Smooth muscle cell (in vitro differentiated cells): ENCODE measurements around the gene NDUFS6. TPM values are rescaled to one million over a fixed set of nuclear protein-coding genes. Genes with fewer than 3 reads are reported as not detected.

ENCODE experiments used
- DNase-seq: peaks from one replicate; lab custom pipeline; 2025; ENCODE audit not compliant: unreplicated experiment; lab: John Stamatoyannopoulos, UW
- H2AFZ ChIP-seq: fragments of 200-600 bp; sonication (generic); 2 replicates; pipeline ENCODE4 v1.6.0; 2016; ENCODE audit warnings: antibody characterized with exemption, low read depth, mild to moderate bottlenecking
- H3F3A ChIP-seq: fragments of 200-600 bp; sonication (generic); 2 replicates; pipeline ENCODE4 v1.6.0; 2017; ENCODE audit warnings: antibody characterized with exemption, low read depth
- H3K27ac ChIP-seq: fragments of 200-600 bp; sonication (generic); 2 replicates; pipeline ENCODE4 v1.5.1; 2016; ENCODE audit warnings: low read depth, mild to moderate bottlenecking
- H3K27me3 ChIP-seq: fragments of 200-600 bp; sonication (generic); 2 replicates; pipeline ENCODE4 v1.6.1; 2016; ENCODE audit warnings: low read depth, mild to moderate bottlenecking
- H3K36me3 ChIP-seq: fragments of 200-600 bp; sonication (generic); 2 replicates; pipeline ENCODE4 v1.5.1; 2016; ENCODE audit warnings: low read depth
- H3K4me1 ChIP-seq: fragments of 200-600 bp; sonication (generic); 2 replicates; pipeline ENCODE4 v1.5.1; 2016; ENCODE audit warnings: low read depth
- H3K4me2 ChIP-seq: fragments of 200-600 bp; sonication (generic); 2 replicates; pipeline ENCODE4 v1.6.0; 2016; ENCODE audit warnings: mild to moderate bottlenecking
- H3K4me3 ChIP-seq: fragments of 200-600 bp; sonication (generic); 2 replicates; pipeline ENCODE4 v1.5.1; 2016; ENCODE audit warnings: mild to moderate bottlenecking
- H3K79me2 ChIP-seq: fragments of 200-600 bp; sonication (generic); 2 replicates; pipeline ENCODE4 v1.6.0; 2016; ENCODE audit warnings: low read depth, mild to moderate bottlenecking
- H3K9ac ChIP-seq: fragments of 200-600 bp; sonication (generic); 2 replicates; pipeline ENCODE4 v1.6.0; 2016; ENCODE audit warnings: low read depth
- H3K9me3 ChIP-seq: fragments of 200-600 bp; sonication (generic); replicated peaks from 2 replicates; pipeline ENCODE4 v1.5.1; 2016; ENCODE audit warnings: low read depth
- H4K20me1 ChIP-seq: fragments of 200-600 bp; sonication (generic); 2 replicates; pipeline ENCODE4 v1.6.0; 2016; ENCODE audit warnings: low read depth
- CTCF ChIP-seq: fragments of 200-600 bp; sonication (generic); IDR thresholded peaks from 2 replicates; pipeline ENCODE4 v1.5.1; 2017; ENCODE audit warnings: borderline replicate concordance, mild to moderate bottlenecking, antibody characterized with exemption; ENCODE audit not compliant: insufficient read depth, poor library complexity, severe bottlenecking
- WGBS: methylation state at CpG from one replicate; pipeline ENCODE4 v1.1.7; 2016; ENCODE audit warnings: low lambda C conversion rate; 5-methylcytosine and 5-hydroxymethylcytosine counted together
- polyA plus RNA-seq: library from polyadenylated mRNA; unstranded; fragments of >200 nt; fragmentation: Nextera tagmentation; extraction: Ambion mirVana; gene quantifications from 2 replicates; pipeline ENCODE4 v1.2.1, GENCODE V29; 2016
- total RNA-seq: library from RNA; depleted of rRNA; stranded (reverse); fragments of >200 nt; gene quantifications from 2 replicates; pipeline ENCODE4 v1.2.3, GENCODE V29; 2014

NDUFS6 gene
- total and polyA plus RNA-seq, 2 experiments from 2014 or later, result 50.8 to 146 TPM

DNA sequence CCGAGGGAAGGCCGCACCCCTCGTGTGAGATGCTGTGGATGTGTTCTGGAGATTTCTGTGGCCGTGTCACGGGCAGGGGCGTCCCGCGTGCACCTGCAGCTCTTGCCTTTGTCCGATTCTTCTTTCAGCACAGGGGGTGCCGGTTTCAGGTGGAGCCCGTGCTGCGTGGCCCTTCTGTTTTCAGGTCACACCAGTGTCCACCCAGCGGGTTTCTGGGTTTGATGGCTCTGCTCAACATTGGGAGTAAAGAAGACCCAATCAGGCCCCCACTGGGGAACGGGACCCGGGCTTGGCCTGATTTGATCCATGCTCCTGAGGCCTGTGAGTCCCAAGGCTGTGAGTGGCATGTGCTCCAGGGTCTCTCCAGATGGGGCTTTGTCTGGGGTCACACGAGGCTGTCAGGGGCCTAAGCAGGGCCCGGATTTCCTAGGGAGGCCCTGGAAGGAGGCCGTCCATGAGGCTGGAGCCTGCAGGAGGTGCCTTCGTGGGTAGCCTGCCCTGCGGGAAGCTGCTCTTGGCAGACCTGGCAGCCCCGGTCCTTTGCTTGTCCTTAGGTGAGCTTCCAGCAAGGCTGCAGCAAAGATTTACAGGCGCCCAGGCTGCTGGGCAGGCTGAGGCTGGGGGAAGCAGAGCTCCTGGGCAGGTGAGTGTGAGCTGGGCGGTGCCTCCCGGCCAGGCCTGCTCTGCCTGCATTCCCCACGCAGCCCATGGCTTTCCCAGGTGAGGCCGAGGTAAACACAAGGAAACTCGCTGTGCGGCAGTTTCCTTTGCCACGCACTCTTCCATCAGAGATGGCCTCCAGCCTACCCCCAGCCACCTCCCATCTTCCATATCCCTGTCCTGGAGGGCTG, 14.4 kb upstream of the NDUFS6 start:
- Histone ChIP-seq H3K9me3 (no peaks in the 10 kb centered on the region), H3K79me2 (no peaks in the 10 kb centered on the region), H3K27me3 (no peaks in the 10 kb centered on the region), H3K9ac (no peak overlapping the region), H3F3A (no peaks in the 10 kb centered on the region), H3K4me2 (no peak overlapping the region), H3K36me3 (no peaks in the 10 kb centered on the region), H3K4me3 (no peak overlapping the region), H4K20me1 (no peaks in the 10 kb centered on the region), H3K4me1 (peaks cover 13% of the 10 kb centered on the region), H3K27ac (no peak overlapping the region), H2AFZ (no peak overlapping the region)
- DNase-seq, result no peak
- TF ChIP-seq CTCF, result no peak
- WGBS, result 91% methylated on average over 29 of the region's 29 CpGs

- Histone ChIP-seq H3F3A (no peaks in the 10 kb centered on the region), H3K4me1 (peaks cover 13% of the 10 kb centered on the region), H3K4me2 (no peak overlapping the region), H4K20me1 (no peaks in the 10 kb centered on the region), H2AFZ (no peak overlapping the region), H3K9ac (no peak overlapping the region), H3K79me2 (no peaks in the 10 kb centered on the region), H3K27ac (no peak overlapping the region), H3K36me3 (no peaks in the 10 kb centered on the region), H3K4me3 (no peak overlapping the region), H3K9me3 (no peaks in the 10 kb centered on the region), H3K27me3 (no peaks in the 10 kb centered on the region)
- no peak for TF ChIP-seq CTCF
- DNase-seq, result no peak
- 91% methylated on average over 8 of the region's 12 CpGs for WGBS
Measured at GRCh38 chr5:1787472-1788047, 13.6 kb upstream of the NDUFS6 start.

DNA sequence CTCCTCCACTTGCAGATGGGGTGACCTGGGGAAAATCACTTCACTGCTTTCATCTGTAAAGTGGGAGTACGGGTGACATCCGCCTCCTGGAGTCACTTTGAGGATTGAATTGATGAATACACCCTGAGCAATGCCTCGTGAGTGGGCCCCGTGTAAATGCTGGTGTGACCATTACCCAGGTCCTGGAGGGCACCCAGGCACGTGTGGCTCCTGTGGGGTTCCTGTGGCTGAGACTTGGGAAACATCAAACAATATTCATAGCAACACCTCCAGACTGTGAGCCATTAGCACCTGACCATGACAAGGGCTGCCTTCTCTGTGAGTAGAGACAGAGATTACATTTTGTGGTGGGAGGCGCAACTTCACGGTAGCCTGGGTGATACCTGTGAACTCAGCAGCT, 13.0 kb upstream of the NDUFS6 start:
- no peak overlapping the region for H2AFZ ChIP-seq
- H3F3A ChIP-seq, result peaks cover 3% of the 10 kb centered on the region
- no peaks in the 10 kb centered on the region for H3K79me2 ChIP-seq
- no peak for DNase-seq
- no peak overlapping the region for H3K4me2 ChIP-seq
- H3K27me3 ChIP-seq, result no peaks in the 10 kb centered on the region
- H3K4me1 ChIP-seq, result peaks cover 15% of the 10 kb centered on the region
- H3K4me3 ChIP-seq, result no peak overlapping the region
- 90% methylated on average over 7 of the region's 7 CpGs for WGBS
- H3K9ac ChIP-seq, result no peak overlapping the region
- no peak overlapping the region for H3K27ac ChIP-seq
- no peaks in the 10 kb centered on the region for H3K9me3 ChIP-seq
- H3K36me3 ChIP-seq, result no peaks in the 10 kb centered on the region
- no peaks in the 10 kb centered on the region for H4K20me1 ChIP-seq
- no peak for TF ChIP-seq CTCF
